SK-N-SH (cell line): ENCODE measurements around the gene HMMR. TPM values are rescaled to one million over a fixed set of nuclear protein-coding genes. Genes with fewer than 3 reads are reported as not detected.

Experiments used
- CTCF ChIA-PET: fragments of 300-600, 350-600 bp; formaldehyde crosslinking; extraction: SDS; loops from one replicate; lab custom pipeline; 2021; lab: Yijun Ruan, JAX
- POLR2A ChIA-PET: fragments of 350-600 bp; sonication (Branson Sonifier 250); formaldehyde crosslinking; extraction: SDS; loops from one replicate; lab custom pipeline; 2020; ENCODE audit warnings: antibody characterized with exemption, inconsistent platforms; lab: Yijun Ruan, JAX
- DNase-seq: peaks from one replicate; pipeline ENCODE4 v3.0.0; 2012
- H2AFZ ChIP-seq: fragments of 200-600 bp; sonication (generic); 2 replicates; pipeline ENCODE4 v1.8.1; 2016; ENCODE audit warnings: antibody characterized with exemption, mild to moderate bottlenecking, low read depth
- H3F3A ChIP-seq: fragments of 200-600 bp; sonication (generic); replicated peaks from 2 replicates; pipeline ENCODE3; 2016; ENCODE audit warnings: antibody characterized with exemption, mild to moderate bottlenecking; ENCODE audit not compliant: insufficient read depth
- H3K27ac ChIP-seq, 2 experiments: fragments of 200-500 bp in 1 of 2; fragments of 200-600 bp in 1 of 2; sonication (Bioruptor generic) in 1 of 2; sonication (generic), shearing (Covaris generic) in 1 of 2; 2 replicates each; pipeline versions ENCODE4 v1.5.1 to v1.6.1; 2014 to 2016; ENCODE audit warnings: low read depth in 2 of 2, inconsistent platforms in 1 of 2, low read length in 1 of 2, mild to moderate bottlenecking in 1 of 2, mixed read lengths in 1 of 2
- H3K27me3 ChIP-seq: fragments of 200-600 bp; sonication (generic), shearing (Covaris generic); 2 replicates; pipeline ENCODE4 v1.6.1; 2016; ENCODE audit warnings: mixed run types; ENCODE audit not compliant: insufficient read depth
- H3K36me3 ChIP-seq, 2 experiments: fragments of 200-500 bp in 1 of 2; fragments of 200-600 bp in 1 of 2; sonication (Bioruptor generic) in 1 of 2; sonication (generic) in 1 of 2; replicated peaks in 1 of 2; 2 replicates each; pipeline versions ENCODE3 to v1.5.1; 2014 to 2016; ENCODE audit warnings: low read length in 1 of 2, mild to moderate bottlenecking in 1 of 2; ENCODE audit not compliant: insufficient read depth in 2 of 2, control insufficient read depth in 1 of 2
- H3K4me1 ChIP-seq, 2 experiments: fragments of 200-500 bp in 1 of 2; fragments of 200-600 bp in 1 of 2; sonication (Bioruptor generic) in 1 of 2; sonication (generic), shearing (Covaris generic) in 1 of 2; 2 replicates each; pipeline versions ENCODE4 v1.5.1 to v1.6.1; 2014 to 2016; ENCODE audit warnings: low read depth in 1 of 2, low read length in 1 of 2, mixed run types in 1 of 2; ENCODE audit not compliant: insufficient read depth in 2 of 2, control insufficient read depth in 1 of 2
- H3K4me2 ChIP-seq: fragments of 200-600 bp; sonication (generic), shearing (Covaris generic); 2 replicates; pipeline ENCODE4 v1.6.1; 2017; ENCODE audit warnings: mixed run types
- H3K4me3 ChIP-seq, 2 experiments: fragments of 200-500 bp in 1 of 2; fragments of 200-600 bp in 1 of 2; sonication (Bioruptor generic) in 1 of 2; sonication (generic), shearing (Covaris generic) in 1 of 2; 2 replicates each; pipeline versions ENCODE4 v1.5.1 to v1.8.1; 2014 to 2016; ENCODE audit warnings: low read depth in 2 of 2, inconsistent platforms in 1 of 2, low read length in 1 of 2, mild to moderate bottlenecking in 1 of 2, mixed read lengths in 1 of 2, moderate library complexity in 1 of 2
- H3K79me2 ChIP-seq: fragments of 200-600 bp; sonication (generic); 2 replicates; pipeline ENCODE4 v1.8.1; 2017; ENCODE audit warnings: mild to moderate bottlenecking; ENCODE audit not compliant: insufficient read depth
- H3K9ac ChIP-seq: fragments of 200-600 bp; sonication (generic); 2 replicates; pipeline ENCODE4 v1.6.1; 2017; ENCODE audit warnings: mixed run types
- H3K9me2 ChIP-seq: fragments of 200-600 bp; sonication (generic); 2 replicates; pipeline ENCODE4 v1.6.1; 2017; ENCODE audit warnings: mixed run types
- H3K9me3 ChIP-seq: fragments of 200-600 bp; sonication (generic); 2 replicates; pipeline ENCODE4 v1.6.1; 2017; ENCODE audit warnings: mixed run types, mild to moderate bottlenecking, moderate library complexity
- H4K20me1 ChIP-seq: fragments of 200-600 bp; sonication (generic); 2 replicates; pipeline ENCODE4 v1.6.1; 2017; ENCODE audit warnings: mild to moderate bottlenecking, mixed run types; ENCODE audit not compliant: insufficient read depth
- EZH2phosphoT487 ChIP-seq: fragments of 200-600 bp; sonication (generic); IDR thresholded peaks from 2 replicates; pipeline ENCODE4 v1.6.1; 2017; ENCODE audit warnings: low read depth, mixed run types, mild to moderate bottlenecking, antibody characterized with exemption, moderate library complexity, borderline replicate concordance
- FOSL2 ChIP-seq: IDR thresholded peaks from 2 replicates; pipeline ENCODE4 v1.4.0; 2012; ENCODE audit warnings: low read depth, mild to moderate bottlenecking, moderate library complexity, borderline replicate concordance
- FOXJ3 ChIP-seq: sonication (generic); formaldehyde crosslinking; IDR thresholded peaks from 2 replicates; pipeline ENCODE4 v1.5.1; 2020; ENCODE audit warnings: mild to moderate bottlenecking, missing genetic modification reagents
- GABPA ChIP-seq: IDR thresholded peaks from 2 replicates; pipeline ENCODE4 v1.4.0; 2012; ENCODE audit warnings: low read depth, mild to moderate bottlenecking
- GATA2 ChIP-seq: sonication (generic); formaldehyde crosslinking; IDR thresholded peaks from 2 replicates; pipeline ENCODE4 v1.5.0; 2020; ENCODE audit warnings: mild to moderate bottlenecking, missing genetic modification reagents
- JUND ChIP-seq: IDR thresholded peaks from 2 replicates; pipeline ENCODE4 v1.4.0; 2012
- NRF1 ChIP-seq: IDR thresholded peaks from 2 replicates; pipeline ENCODE4 v1.6.1; 2012; ENCODE audit warnings: low read depth, mild to moderate bottlenecking, low read length
- POLR2AphosphoS5 ChIP-seq: IDR thresholded peaks from 2 replicates; pipeline ENCODE4 v1.6.1; 2012; ENCODE audit warnings: low read depth, low read length
- RAD21 ChIP-seq: IDR thresholded peaks from 2 replicates; pipeline ENCODE4 v1.6.1; 2012; ENCODE audit warnings: mild to moderate bottlenecking, low read length
- REST ChIP-seq: IDR thresholded peaks from 2 replicates; pipeline ENCODE4 v1.6.1; 2012; ENCODE audit warnings: mild to moderate bottlenecking, low read depth, low read length, moderate library complexity
- RXRA ChIP-seq: IDR thresholded peaks from 2 replicates; pipeline ENCODE4 v1.4.0; 2012; ENCODE audit warnings: low read depth, mild to moderate bottlenecking, borderline replicate concordance
- SMC3 ChIP-seq: IDR thresholded peaks from 2 replicates; pipeline ENCODE4 v1.6.1; 2012; ENCODE audit warnings: low read depth, low read length, improper control_type of control experiment
- TAF1 ChIP-seq: IDR thresholded peaks from 2 replicates; pipeline ENCODE4 v1.6.1; 2012; ENCODE audit warnings: low read depth, mild to moderate bottlenecking, low read length, moderate library complexity, borderline replicate concordance
- TCF12 ChIP-seq: IDR thresholded peaks from 2 replicates; pipeline ENCODE4 v1.4.0; 2012
- USF1 ChIP-seq: IDR thresholded peaks from 2 replicates; pipeline ENCODE4 v1.4.0; 2012; ENCODE audit warnings: low read depth, borderline replicate concordance
- USF2 ChIP-seq: fragments of 150-350 bp; IDR thresholded peaks from 2 replicates; pipeline ENCODE4 v1.6.1; 2017; ENCODE audit warnings: antibody characterized with exemption, low read length, low read depth, borderline replicate concordance
- WGBS: methylation state at CpG from one replicate; pipeline ENCODE4 v1.1.6; 2017; ENCODE audit warnings: low lambda C conversion rate; 5-methylcytosine and 5-hydroxymethylcytosine counted together
- polyA plus RNA-seq, 3 experiments: library from polyadenylated mRNA; depleted of rRNA; stranded (reverse); fragments of >200 nt; gene quantifications; 2 replicates each; pipeline ENCODE4 v1.2.3, GENCODE V29; 2012
- TF ChIP-seq, protein P1 (sequence below): IDR thresholded peaks from 2 replicates; pipeline ENCODE4 v1.4.0; 2012; ENCODE audit warnings: low read depth, borderline replicate concordance
- TF ChIP-seq, protein P2 (sequence below): fragments of 200-600 bp; sonication (generic); IDR thresholded peaks from 2 replicates; pipeline ENCODE4 v1.6.1; 2017; ENCODE audit warnings: antibody characterized with exemption, mild to moderate bottlenecking, moderate library complexity
- TF ChIP-seq, protein P3 (sequence below): fragments of 150-350 bp; IDR thresholded peaks from 2 replicates; pipeline ENCODE4 v1.6.1; 2016; ENCODE audit warnings: mild to moderate bottlenecking, low read depth, low read length
- TF ChIP-seq, protein P4 (sequence below): IDR thresholded peaks from 2 replicates; pipeline ENCODE4 v1.4.0; 2012; ENCODE audit warnings: low read depth

The HMMR gene
- polyA plus RNA-seq, 1 of the 3 experiments (the other 2 are of a cell fraction): 7.7 TPM

GRCh38 chr5:163444526-163444925 lies 15.9 kb upstream of the HMMR start:
- H3K4me3 ChIP-seq: no peak overlapping the region
- H4K20me1 ChIP-seq: peaks cover 22% of the 10 kb centered on the region
- H3K79me2 ChIP-seq: peaks cover 49% of the 10 kb centered on the region
- POLR2A ChIA-PET: interaction anchor here (0.9 kb wide), 1 partner anchor 16 kb away, joined by 3 read pairs; the partner anchor contains the start of genes HMMR and NUDCD2
- DNase-seq: no peak
- H3K4me1 ChIP-seq: peaks cover 5 to 7% of the 10 kb centered on the region in 2 experiments; a peak in 2 of 4 replicates
- no peak overlapping the region for H3K27ac ChIP-seq
- TF ChIP-seq FOXJ3 (CRISPR knock-in tag) (no peak), EZH2phosphoT487 (no peak), RXRA (no peak), GABPA (no peak), USF1 (no peak), REST (no peak), TCF12 (no peak), FOSL2 (no peak), TAF1 (no peak), RAD21 (no peak), SMC3 (no peak), JUND (no peak), NRF1 (no peak), POLR2AphosphoS5 (no peak), GATA2 (CRISPR knock-in tag) (no peak), USF2 (no peak)
- TF ChIP-seq, protein P1, sequence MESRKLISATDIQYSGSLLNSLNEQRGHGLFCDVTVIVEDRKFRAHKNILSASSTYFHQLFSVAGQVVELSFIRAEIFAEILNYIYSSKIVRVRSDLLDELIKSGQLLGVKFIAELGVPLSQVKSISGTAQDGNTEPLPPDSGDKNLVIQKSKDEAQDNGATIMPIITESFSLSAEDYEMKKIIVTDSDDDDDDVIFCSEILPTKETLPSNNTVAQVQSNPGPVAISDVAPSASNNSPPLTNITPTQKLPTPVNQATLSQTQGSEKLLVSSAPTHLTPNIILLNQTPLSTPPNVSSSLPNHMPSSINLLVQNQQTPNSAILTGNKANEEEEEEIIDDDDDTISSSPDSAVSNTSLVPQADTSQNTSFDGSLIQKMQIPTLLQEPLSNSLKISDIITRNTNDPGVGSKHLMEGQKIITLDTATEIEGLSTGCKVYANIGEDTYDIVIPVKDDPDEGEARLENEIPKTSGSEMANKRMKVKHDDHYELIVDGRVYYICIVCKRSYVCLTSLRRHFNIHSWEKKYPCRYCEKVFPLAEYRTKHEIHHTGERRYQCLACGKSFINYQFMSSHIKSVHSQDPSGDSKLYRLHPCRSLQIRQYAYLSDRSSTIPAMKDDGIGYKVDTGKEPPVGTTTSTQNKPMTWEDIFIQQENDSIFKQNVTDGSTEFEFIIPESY: no peak
- TF ChIP-seq, protein P2, sequence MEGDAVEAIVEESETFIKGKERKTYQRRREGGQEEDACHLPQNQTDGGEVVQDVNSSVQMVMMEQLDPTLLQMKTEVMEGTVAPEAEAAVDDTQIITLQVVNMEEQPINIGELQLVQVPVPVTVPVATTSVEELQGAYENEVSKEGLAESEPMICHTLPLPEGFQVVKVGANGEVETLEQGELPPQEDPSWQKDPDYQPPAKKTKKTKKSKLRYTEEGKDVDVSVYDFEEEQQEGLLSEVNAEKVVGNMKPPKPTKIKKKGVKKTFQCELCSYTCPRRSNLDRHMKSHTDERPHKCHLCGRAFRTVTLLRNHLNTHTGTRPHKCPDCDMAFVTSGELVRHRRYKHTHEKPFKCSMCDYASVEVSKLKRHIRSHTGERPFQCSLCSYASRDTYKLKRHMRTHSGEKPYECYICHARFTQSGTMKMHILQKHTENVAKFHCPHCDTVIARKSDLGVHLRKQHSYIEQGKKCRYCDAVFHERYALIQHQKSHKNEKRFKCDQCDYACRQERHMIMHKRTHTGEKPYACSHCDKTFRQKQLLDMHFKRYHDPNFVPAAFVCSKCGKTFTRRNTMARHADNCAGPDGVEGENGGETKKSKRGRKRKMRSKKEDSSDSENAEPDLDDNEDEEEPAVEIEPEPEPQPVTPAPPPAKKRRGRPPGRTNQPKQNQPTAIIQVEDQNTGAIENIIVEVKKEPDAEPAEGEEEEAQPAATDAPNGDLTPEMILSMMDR: no peak
- TF ChIP-seq, protein P3, sequence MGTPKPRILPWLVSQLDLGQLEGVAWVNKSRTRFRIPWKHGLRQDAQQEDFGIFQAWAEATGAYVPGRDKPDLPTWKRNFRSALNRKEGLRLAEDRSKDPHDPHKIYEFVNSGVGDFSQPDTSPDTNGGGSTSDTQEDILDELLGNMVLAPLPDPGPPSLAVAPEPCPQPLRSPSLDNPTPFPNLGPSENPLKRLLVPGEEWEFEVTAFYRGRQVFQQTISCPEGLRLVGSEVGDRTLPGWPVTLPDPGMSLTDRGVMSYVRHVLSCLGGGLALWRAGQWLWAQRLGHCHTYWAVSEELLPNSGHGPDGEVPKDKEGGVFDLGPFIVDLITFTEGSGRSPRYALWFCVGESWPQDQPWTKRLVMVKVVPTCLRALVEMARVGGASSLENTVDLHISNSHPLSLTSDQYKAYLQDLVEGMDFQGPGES: no peak
- TF ChIP-seq, protein P4, sequence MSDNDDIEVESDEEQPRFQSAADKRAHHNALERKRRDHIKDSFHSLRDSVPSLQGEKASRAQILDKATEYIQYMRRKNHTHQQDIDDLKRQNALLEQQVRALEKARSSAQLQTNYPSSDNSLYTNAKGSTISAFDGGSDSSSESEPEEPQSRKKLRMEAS: no peak
- H3K27me3 ChIP-seq: no peaks in the 10 kb centered on the region
- H3K36me3 ChIP-seq: peaks cover 94 to 95% of the 10 kb centered on the region in 2 experiments
- no peak overlapping the region for H3K4me2 ChIP-seq
- H3K9me3 ChIP-seq: no peaks in the 10 kb centered on the region
- CTCF ChIA-PET: no interaction called here
- WGBS: 100% methylated on average over 1 of the region's 1 CpG
- no peak overlapping the region for H2AFZ ChIP-seq
- H3K9me2 ChIP-seq: no peaks in the 10 kb centered on the region
- H3F3A ChIP-seq: peaks cover 36% of the 10 kb centered on the region
- H3K9ac ChIP-seq: no peak overlapping the region
